Measurements from ENCODE around the gene PALM2AKAP2.

The PALM2AKAP2 gene

DNA sequence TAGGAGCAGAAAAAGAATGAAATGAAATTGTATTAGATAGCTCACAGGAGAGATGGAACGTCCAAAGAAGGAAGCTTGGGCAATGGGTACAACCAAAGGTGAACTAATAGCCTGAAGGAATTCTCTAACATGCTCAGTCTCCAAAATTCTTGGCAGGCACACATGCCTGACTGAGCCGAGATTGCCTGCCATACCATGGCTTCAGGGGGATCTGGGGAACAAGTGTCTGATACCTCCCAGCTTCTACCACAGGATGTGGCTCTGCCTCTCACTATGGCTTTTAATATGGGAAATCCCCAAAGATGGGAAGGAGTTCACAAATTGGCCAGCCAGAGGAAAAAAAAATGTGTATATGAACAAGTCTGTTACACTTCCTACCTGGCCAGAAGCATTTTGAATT, 3.6 kb upstream of the PALM2AKAP2 start:
- Histone ChIP-seq H3K36me3 (ENCODE audit: insufficient read depth) (no peaks in the 10 kb centered on the region), H2AFZ (ENCODE audit: low read depth) (no peak overlapping the region), H3K4me1 (ENCODE audit: low read depth, poor library complexity, severe bottlenecking) (peaks cover 4% of the 10 kb centered on the region), H4K20me1 (ENCODE audit: insufficient read depth) (no peaks in the 10 kb centered on the region), H3K4me2 (no peak overlapping the region), H3K9ac (no peak overlapping the region), H3K27me3 (ENCODE audit: insufficient read depth, low read depth) (no peaks in the 10 kb centered on the region), H3K27ac (no peak overlapping the region), H3K4me3 (IDR thresholded peaks at IDR 0.05; ENCODE audit: insufficient read depth, low read depth, low read length) (no peak overlapping the region), H3K79me2 (ENCODE audit: insufficient read depth, low read depth) (no peaks in the 10 kb centered on the region)
- TF ChIP-seq, protein P1, sequence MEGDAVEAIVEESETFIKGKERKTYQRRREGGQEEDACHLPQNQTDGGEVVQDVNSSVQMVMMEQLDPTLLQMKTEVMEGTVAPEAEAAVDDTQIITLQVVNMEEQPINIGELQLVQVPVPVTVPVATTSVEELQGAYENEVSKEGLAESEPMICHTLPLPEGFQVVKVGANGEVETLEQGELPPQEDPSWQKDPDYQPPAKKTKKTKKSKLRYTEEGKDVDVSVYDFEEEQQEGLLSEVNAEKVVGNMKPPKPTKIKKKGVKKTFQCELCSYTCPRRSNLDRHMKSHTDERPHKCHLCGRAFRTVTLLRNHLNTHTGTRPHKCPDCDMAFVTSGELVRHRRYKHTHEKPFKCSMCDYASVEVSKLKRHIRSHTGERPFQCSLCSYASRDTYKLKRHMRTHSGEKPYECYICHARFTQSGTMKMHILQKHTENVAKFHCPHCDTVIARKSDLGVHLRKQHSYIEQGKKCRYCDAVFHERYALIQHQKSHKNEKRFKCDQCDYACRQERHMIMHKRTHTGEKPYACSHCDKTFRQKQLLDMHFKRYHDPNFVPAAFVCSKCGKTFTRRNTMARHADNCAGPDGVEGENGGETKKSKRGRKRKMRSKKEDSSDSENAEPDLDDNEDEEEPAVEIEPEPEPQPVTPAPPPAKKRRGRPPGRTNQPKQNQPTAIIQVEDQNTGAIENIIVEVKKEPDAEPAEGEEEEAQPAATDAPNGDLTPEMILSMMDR (conservative IDR thresholded peaks at IDR 0.05; ENCODE audit: low read depth, low read length): no peak

DNA sequence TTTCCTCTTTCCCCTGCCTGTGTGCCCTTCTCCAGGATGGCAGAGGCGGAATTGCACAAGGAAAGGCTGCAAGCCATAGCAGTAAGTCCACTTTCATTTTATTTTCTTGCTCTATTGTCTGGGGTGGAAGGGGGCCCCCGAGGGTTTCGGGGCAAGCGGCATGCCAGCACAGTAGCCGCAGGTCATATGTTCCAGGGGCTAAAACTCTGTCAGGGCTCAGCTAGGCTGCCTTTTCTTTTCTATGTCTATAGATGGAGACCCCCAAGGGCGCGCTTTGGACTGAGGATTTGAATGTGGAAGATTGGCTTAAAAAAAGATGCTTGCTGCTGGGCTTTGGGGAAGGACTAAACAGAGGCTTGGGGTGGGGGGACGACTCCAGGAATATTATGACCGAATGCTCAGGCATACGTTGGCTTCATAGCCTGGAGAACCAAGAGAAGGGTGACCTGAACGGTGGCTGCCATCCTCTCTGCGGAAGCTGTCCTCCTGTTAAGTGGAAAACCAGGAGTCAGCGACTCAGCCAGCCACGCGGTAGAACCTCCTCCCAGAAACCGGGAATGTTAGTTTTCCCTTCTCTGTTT, 545 bp downstream of the PALM2AKAP2 start:
- no peak overlapping the region for H3K4me3 ChIP-seq (IDR thresholded peaks at IDR 0.05; ENCODE audit: insufficient read depth, low read depth, low read length)
- H4K20me1 ChIP-seq (ENCODE audit: insufficient read depth): no peaks in the 10 kb centered on the region
- no peak overlapping the region for H3K4me2 ChIP-seq
- no peak overlapping the region for H3K9ac ChIP-seq
- no peak overlapping the region for H2AFZ ChIP-seq (ENCODE audit: low read depth)
- no peak overlapping the region for H3K27ac ChIP-seq
- TF ChIP-seq, protein P1 (conservative IDR thresholded peaks at IDR 0.05; ENCODE audit: low read depth, low read length): no peak
- no peaks in the 10 kb centered on the region for H3K79me2 ChIP-seq (ENCODE audit: insufficient read depth, low read depth)
- H3K4me1 ChIP-seq (ENCODE audit: low read depth, poor library complexity, severe bottlenecking): peaks cover 4% of the 10 kb centered on the region
- no peaks in the 10 kb centered on the region for H3K36me3 ChIP-seq (ENCODE audit: insufficient read depth)
- no peaks in the 10 kb centered on the region for H3K27me3 ChIP-seq (ENCODE audit: insufficient read depth, low read depth)

DNA sequence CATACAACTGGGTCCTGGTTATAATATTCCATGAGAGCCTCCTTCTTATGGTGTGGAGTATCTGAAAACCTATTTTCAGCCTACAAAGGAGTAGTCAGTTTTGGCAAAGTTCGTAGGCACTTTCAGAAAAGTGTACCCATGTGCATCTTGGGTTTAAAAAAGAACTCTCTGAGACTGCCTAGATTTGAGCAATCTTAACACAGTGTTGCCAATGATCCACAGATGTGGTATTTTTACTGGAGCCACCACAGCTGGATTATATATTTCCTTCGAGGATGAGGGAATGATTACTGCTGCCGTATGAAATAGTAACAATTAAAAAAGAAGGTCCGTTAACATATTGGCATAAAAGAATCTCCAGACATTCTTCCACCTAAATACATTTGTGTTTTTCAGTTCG, 1.1 kb downstream of the PALM2AKAP2 start:
- peaks cover 4% of the 10 kb centered on the region for H3K4me1 ChIP-seq (ENCODE audit: low read depth, poor library complexity, severe bottlenecking)
- H3K27me3 ChIP-seq (ENCODE audit: insufficient read depth, low read depth): no peaks in the 10 kb centered on the region
- H3K36me3 ChIP-seq (ENCODE audit: insufficient read depth): no peaks in the 10 kb centered on the region
- no peak overlapping the region for H3K4me3 ChIP-seq (IDR thresholded peaks at IDR 0.05; ENCODE audit: insufficient read depth, low read depth, low read length)
- no peak overlapping the region for H3K27ac ChIP-seq
- no peaks in the 10 kb centered on the region for H4K20me1 ChIP-seq (ENCODE audit: insufficient read depth)
- no peaks in the 10 kb centered on the region for H3K79me2 ChIP-seq (ENCODE audit: insufficient read depth, low read depth)
- no peak overlapping the region for H3K9ac ChIP-seq
- no peak overlapping the region for H3K4me2 ChIP-seq
- TF ChIP-seq, protein P1 (conservative IDR thresholded peaks at IDR 0.05; ENCODE audit: low read depth, low read length): no peak
- no peak overlapping the region for H2AFZ ChIP-seq (ENCODE audit: low read depth)

DNA sequence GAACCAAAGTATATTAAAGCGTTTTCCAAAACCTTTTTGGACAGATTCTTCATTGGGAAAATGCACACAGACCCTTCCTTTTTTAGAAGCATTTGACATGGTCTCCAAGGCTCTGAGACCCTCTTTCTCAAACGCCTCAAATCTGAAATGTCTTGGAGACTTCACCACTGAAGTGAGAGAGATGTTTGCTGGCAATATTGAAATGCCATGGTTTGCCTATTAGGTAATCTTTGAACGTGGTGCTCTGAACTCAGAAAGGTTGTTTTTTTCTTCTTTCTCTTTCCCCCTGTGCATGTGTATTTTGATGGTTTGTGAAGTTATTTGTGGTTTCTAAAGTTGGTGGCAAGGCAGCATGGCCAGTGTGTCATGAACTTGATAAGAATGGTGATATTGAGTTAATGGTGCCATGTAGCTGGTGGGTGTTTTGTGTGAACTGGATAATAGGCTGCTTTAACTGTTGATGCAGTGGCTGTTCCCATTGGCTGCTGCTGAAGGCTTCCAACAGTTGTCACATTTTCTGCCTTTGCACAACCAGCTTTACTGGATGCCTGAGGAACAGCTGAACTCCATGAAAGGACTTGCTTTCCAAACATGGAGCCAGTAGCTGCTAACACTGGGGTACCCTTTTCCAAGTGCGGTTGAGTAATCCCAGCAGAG, 1.7 kb downstream of the PALM2AKAP2 start:
- no peak overlapping the region for H3K27ac ChIP-seq
- H3K4me1 ChIP-seq (ENCODE audit: low read depth, poor library complexity, severe bottlenecking): peaks cover under 1% of the 10 kb centered on the region
- no peaks in the 10 kb centered on the region for H3K27me3 ChIP-seq (ENCODE audit: insufficient read depth, low read depth)
- TF ChIP-seq, protein P1 (conservative IDR thresholded peaks at IDR 0.05; ENCODE audit: low read depth, low read length): no peak
- no peak overlapping the region for H3K9ac ChIP-seq
- no peak overlapping the region for H2AFZ ChIP-seq (ENCODE audit: low read depth)
- H3K4me2 ChIP-seq: no peak overlapping the region
- no peak overlapping the region for H3K4me3 ChIP-seq (IDR thresholded peaks at IDR 0.05; ENCODE audit: insufficient read depth, low read depth, low read length)
- H3K36me3 ChIP-seq (ENCODE audit: insufficient read depth): no peaks in the 10 kb centered on the region
- no peaks in the 10 kb centered on the region for H3K79me2 ChIP-seq (ENCODE audit: insufficient read depth, low read depth)
- H4K20me1 ChIP-seq (ENCODE audit: insufficient read depth): no peaks in the 10 kb centered on the region
